GM19240 (cell line): ENCODE measurements around the gene OR52M1.

Experiments used
- DNase-seq: peaks from one replicate; pipeline ENCODE4 v3.0.0; 2011; ENCODE audit warnings: low spot score; ENCODE audit not compliant: insufficient read length

Gene OR52M1

GRCh38 chr11:4565371-4565770, 20.4 kb downstream of the OR52M1 start:
- DNase-seq, result no peak

- DNase-seq, result no peak
These were observed 24.1 kb downstream of the OR52M1 start for GRCh38 chr11:4569075-4569474.

- DNase-seq, result no peak
These were observed 31.9 kb downstream of the OR52M1 start for GRCh38 chr11:4576880-4577279.

GRCh38 chr11:4577761-4578160, 32.8 kb downstream of the OR52M1 start:
- no peak for DNase-seq

- no peak for DNase-seq
These were observed 33.6 kb downstream of the OR52M1 start for GRCh38 chr11:4578624-4579023.

GRCh38 chr11:4580124-4580523, 35.1 kb downstream of the OR52M1 start:
- DNase-seq, result no peak

- DNase-seq, result no peak
These were observed 36.5 kb downstream of the OR52M1 start, which contains the start of gene OR52I2 for GRCh38 chr11:4581443-4581842. Gene OR52I2, plus strand, starts transcription at chr11:4581743.

- DNase-seq, result no peak
These were observed 44.0 kb downstream of the OR52M1 start for GRCh38 chr11:4589017-4589416.

- DNase-seq, result no peak
These were observed 48.7 kb downstream of the OR52M1 start, which contains the start of gene OR52I1 for GRCh38 chr11:4593739-4594138. Gene OR52I1, plus strand, starts transcription at chr11:4594039. Its CDS starts 0 bp downstream, at chr11:4594039.
